ENCODE measurements around the gene GNG8.

The GNG8 gene

GRCh38 chr19:46635920-46636761, at the start of gene GNG8:
TSS of gene GNG8 (minus strand) at chr19:46636202. CDS start at chr19:46634682, 1,520 bp downstream.
- no peak for DNase-seq (ENCODE audit: low read depth)

GRCh38 chr19:46685189-46685588, 49.2 kb upstream of the GNG8 start:
- no peak for DNase-seq (ENCODE audit: low read depth)

DNA sequence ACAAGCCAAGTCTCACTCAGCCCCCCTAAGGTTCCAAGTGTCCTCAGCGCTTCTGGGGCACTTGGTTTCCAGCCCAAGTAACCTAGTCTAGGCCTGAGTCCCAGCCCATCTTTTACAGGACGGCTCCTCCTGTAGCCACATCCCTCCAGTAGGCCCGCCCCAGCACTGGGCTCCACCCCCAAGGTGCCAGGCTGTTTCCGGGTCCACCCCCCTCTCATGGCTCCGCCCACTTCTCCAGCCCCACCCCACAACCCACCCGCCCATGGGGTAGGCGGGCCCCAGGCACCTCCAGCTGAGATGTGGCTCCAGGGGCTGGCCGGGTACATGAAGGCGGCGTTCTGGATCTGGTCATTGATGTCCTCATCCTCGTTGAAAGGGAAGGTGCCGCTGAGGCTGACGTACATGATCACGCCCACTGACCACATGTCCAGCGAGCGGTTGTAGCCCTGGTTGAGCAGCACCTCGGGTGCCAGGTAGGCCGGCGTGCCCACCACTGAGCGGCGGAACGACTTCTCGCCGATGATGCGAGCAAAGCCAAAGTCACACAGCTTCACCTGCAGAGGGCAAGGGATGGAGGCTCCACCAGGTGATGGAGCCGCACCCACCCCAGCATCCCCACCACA, 42.2 kb upstream of the GNG8 start:
- no peak for DNase-seq (ENCODE audit: low read depth)

DNA sequence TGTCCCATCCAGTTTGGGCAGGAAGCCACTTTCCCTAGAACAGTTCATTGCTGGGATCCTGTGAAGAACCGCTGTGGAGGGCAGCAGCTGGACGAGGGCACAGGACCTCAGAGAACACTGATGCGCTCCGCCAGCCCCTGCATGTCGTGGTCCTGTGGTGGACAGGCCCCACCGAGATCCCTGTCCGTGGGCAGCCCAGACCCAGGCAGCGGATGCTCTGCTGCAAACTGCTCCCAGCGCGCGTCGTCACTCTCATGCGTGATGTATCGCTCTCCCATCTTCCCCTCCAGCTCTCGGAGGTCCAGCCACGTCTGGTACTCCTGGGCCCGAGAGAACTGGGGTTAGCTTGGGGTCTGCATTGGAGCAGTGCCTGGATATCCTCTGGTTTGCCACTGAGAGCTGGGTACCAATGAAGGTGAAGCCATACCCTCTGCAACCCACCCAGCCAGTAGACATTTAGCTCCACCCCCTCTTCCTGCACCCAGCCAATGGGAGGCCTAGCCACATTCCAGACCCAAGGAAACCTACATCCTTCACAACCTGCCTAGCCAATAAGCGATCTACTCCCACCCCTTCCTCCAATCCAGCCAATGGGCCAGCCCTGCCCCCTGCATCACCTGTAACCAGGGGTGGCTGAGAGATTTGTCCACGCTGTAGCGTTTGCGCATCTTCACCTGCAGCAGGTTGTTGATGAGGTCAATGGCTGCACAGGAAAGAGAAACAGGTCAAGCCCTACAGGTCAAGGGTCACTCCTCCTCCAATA, 38.6 kb upstream of the GNG8 start:
- no peak for DNase-seq (ENCODE audit: low read depth)

DNA sequence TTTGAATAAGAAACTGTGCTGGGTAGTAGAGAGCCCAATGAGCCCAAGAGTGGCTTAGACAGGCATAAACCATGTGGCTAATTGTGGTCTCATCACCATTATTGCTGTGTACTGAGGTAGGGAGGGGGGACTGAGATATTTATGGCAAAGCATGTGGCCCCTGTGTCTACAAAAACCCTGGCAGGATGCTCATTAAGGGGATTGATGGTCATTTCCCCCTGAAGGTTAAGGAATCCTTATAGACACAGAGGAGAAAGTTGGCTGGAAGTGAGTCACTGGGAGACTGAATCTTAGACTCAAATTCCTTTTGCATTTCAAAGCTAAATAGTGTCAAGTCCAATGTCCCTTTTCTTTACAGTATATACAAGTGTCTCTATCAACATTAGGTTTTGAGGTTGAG, 34.8 kb upstream of the GNG8 start:
- DNase-seq (ENCODE audit: low read depth) = no peak

- no peak for DNase-seq (ENCODE audit: low read depth)
These were observed 32.7 kb upstream of the GNG8 start for GRCh38 chr19:46668662-46669061.

DNA sequence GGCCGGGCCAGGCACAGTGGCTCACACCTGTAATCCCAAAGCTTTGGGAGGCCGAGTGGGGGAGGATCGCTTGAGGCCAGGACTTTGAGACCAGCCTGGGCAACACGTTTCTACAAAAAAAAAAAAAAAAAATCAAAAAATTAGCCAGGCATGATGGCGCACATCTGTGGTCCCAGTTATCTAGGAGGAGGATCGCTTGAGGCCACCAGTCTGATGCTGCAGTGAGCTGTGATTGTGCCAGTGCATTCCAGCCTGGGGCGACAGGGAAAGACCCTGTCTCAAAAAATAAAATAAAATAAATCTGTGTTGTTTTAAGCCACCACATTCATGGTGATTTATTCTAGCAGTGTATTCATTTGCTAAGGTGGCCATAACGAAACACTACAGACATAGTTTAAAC, 29.1 kb upstream of the GNG8 start:
- no peak for DNase-seq (ENCODE audit: low read depth)

DNA sequence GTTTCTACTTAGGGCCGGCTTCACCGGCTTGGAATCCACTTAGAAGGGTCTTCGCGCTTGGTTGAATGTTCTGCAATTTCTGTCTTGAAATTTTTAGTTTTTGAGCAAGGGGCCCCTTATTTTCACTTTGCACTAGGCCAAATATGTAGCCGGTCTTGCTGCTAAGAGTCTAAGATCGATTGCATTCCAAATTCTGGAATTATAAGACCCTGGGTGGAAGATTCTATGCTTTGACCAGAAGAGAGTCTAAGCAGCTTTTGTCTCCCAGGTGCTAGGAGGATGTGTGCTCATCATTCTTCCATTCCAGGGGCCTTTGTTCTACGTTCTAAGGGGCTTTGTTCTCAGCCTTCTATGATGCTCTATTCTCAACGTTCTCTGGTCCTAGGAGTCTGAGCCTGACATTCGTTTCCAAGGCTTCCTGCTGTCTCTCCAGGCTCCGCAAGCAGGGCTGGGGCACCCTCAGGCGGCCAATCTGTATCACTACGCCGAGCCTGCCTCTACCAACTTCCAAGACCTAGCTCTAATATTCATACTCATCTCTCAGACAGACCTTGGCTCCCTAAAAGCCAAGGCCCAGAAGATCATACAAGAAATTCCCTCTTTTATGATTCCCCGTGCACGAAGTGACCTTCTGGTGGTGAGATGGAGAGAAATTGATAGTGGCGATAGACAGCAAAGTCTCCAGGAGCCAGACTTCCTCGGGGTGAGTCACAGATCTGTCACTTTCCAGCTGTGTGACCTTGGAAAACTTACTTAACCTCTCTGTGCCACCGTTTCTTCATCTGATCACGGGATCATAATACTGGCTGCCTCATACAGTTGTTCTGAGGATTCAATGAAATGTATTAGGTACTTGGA, 26.0 kb upstream of the GNG8 start:
- peak; percentile 76 for DNase-seq (ENCODE audit: low read depth)

GRCh38 chr19:46661020-46661731, 25.2 kb upstream of the GNG8 start, which contains the start of gene DACT3:
TSS of gene DACT3 (minus strand) at chr19:46661182. CDS start at chr19:46661064, 118 bp downstream.
- DNase-seq (ENCODE audit: low read depth) = peak; percentile 99

DNA sequence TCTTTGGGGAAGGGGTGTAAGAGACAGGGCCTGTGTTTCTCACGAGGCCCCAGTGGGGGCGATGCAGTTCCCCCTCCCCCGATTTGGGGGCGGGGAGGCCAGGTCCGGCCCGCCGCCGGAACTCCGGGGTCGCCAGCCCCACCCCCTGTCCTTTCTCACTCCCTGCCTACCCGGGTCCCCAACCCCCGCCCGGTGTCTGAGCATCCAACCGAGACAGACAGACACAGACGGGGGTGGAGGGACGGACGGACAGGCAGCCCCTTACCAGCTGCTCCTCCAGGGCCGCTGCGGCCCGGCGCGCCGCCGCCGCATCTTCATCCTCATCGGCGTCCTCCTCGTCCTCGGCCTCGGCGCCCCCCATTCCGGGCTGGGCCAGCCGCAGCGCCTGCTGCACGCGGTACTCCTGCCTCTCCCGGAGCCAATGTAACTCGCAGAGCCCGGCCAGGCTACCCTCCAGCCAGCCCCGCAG, 24.6 kb upstream of the GNG8 start:
- no peak for DNase-seq (ENCODE audit: low read depth)

DNA sequence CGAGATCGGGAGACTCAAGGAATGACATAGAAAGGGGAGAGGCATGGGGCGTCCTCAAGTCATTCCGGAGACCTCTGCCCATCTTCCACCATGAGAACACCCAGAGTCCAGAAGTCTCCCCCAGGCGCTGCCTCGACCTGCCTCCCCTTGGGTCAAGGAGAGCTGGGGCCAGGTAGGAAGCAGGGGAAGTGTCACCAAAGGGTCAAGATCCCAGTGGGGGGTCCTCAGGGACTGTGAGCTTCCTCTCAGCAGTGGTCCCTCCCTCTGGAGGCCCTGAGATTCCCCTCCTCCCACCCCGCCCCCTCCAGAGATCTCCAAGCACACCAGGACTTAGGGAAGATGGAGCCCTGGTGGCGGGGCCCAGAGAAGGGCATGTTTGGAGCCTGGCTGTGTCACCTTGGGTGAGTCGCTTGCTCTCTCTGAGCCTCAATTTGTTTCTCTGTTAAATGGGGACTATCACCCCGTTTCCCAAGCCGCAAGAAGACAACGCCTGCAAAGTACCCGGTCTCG, 24.1 kb upstream of the GNG8 start:
- no peak for DNase-seq (ENCODE audit: low read depth)

- DNase-seq (ENCODE audit: low read depth) = no peak
These were observed 23.4 kb upstream of the GNG8 start for GRCh38 chr19:46659151-46660007.

GRCh38 chr19:46656541-46656940, 20.5 kb upstream of the GNG8 start:
- DNase-seq (ENCODE audit: low read depth) = no peak

DNA sequence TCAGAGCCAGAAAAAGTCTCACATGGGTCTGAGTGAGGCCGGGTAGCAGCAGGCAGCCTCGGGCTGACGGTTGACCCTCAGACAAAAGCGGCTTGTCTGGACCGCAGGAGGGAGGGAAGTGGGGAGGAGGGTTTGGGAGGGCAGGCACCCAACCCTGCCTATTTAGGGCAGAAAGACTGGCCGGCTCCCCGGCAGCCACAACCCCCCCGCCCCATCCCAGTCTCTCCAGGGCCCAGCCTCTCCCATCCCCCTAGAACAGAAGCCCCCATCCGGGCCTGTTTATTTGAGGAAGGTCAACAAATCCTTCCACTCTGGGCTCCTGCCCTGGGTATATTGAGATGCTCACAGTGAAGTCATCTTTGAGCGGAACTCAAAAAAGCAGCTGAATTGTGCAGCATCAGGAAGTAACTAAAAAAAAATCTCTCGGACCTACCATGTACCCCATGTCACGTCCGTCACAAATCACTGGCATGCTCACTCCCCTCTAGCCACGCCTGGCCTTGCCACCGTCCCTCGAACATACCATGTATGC, 18.7 kb upstream of the GNG8 start:
- DNase-seq (ENCODE audit: low read depth) = no peak

- no peak for DNase-seq (ENCODE audit: low read depth)
These were observed 14.4 kb upstream of the GNG8 start for GRCh38 chr19:46650445-46650844.

GRCh38 chr19:46648961-46649960, 13.3 kb upstream of the GNG8 start:
- no peak for DNase-seq (ENCODE audit: low read depth)

DNA sequence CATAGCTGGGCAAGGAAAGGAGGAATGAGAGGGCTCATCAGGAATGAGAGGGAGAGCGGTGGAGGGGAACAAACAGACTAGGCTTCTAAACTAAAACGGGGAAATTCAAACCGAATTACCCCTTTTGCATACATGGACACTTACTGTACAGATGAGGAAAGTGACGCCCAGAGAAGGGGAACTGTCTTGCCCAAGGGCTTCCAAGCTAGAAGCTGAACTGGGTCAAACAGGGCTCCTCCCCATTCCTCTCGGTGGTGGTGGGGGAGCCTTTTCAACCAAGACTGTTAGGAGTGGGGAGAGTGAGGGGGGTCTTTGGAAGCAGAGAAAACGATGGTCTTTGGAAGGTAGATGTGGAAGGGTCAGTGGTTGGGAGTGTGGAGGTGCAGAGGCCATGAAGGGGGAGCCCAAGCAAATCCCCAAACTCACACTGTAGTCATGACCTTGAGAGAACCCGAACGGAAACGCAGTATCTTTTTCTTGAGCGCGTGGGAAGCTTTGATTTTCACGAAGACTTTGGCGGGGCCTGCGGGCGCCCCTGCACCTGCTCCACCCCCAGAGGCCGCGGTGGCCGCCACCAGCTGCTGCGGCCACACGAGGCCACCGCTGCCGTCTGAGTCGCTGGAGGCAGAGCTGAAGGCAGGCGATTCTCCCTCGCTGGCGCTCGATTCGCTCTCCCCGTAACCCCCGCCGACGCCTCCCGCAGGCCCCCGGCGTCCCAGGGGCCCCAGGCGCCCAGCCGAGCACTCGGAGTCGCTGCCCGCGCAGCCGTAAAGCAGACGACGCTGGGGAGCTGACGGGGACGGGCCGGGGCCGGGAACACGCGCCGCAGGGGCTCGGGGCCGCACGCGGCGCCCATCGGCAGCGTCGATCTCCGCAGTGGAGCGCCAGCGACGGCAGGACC, 12.3 kb upstream of the GNG8 start:
- no peak for DNase-seq (ENCODE audit: low read depth)
